Tibial nerve (tissue), 4 donors: Measurements from ENCODE around the gene PIEZO1. TPM values are rescaled to one million over a fixed set of nuclear protein-coding genes. Genes with fewer than 3 reads are reported as not detected.

ENCODE experiments used
- DNase-seq, 2 donors: peaks; one replicate each; pipeline ENCODE4 v3.0.0-alpha.2; 2019; ENCODE audit warnings: low spot score in 2 of 2
- H3K27ac ChIP-seq, 4 donors: fragments of 200-600 bp; sonication (generic) in 3 of 4; one replicate each; pipeline ENCODE4 v1.5.1; 2017 to 2019; ENCODE audit warnings: mild to moderate bottlenecking in 1 of 4
- H3K27me3 ChIP-seq, 2 donors: fragments of 200-600 bp; sonication (generic) in 1 of 2; one replicate each; pipeline versions ENCODE4 v1.5.1 to v1.6.0; 2017 to 2019
- H3K36me3 ChIP-seq, 3 donors: fragments of 200-600 bp; sonication (generic); one replicate each; pipeline ENCODE4 v1.5.1; 2018 to 2019
- H3K4me1 ChIP-seq, 4 donors: fragments of 200-600 bp; sonication (generic) in 3 of 4; one replicate each; pipeline ENCODE4 v1.5.1; 2017 to 2019
- H3K4me3 ChIP-seq, 4 donors: fragments of 200-600 bp; sonication (generic) in 3 of 4; one replicate each; pipeline ENCODE4 v1.5.1; 2017 to 2019; ENCODE audit warnings: mild to moderate bottlenecking in 1 of 4, moderate library complexity in 1 of 4
- H3K9me3 ChIP-seq, 4 donors: fragments of 200-600 bp; sonication (generic) in 3 of 4; one replicate each; pipeline ENCODE4 v1.5.1; 2017 to 2019
- EP300 ChIP-seq, 2 donors: sonication (generic); formaldehyde crosslinking; IDR thresholded peaks; one replicate each; pipeline ENCODE4 v1.6.1; 2017; ENCODE audit warnings: antibody characterized with exemption in 2 of 2, mild to moderate bottlenecking in 1 of 2
- POLR2A ChIP-seq, 2 donors: fragments of 450-650 bp; IDR thresholded peaks; one replicate each; pipeline ENCODE4 v1.6.1; 2017; ENCODE audit warnings: antibody characterized with exemption in 2 of 2, mild to moderate bottlenecking in 2 of 2, moderate library complexity in 2 of 2
- WGBS, 2 donors: methylation state at CpG; one replicate each; pipeline ENCODE4 v1.1.5; 2018; 5-methylcytosine and 5-hydroxymethylcytosine counted together
- total RNA-seq, 4 donors: library from RNA; depleted of rRNA; stranded (reverse); fragments of >200 nt; gene quantifications; one replicate each; pipeline ENCODE4 v1.1.0, GENCODE V29; 2016
- TF ChIP-seq, protein P1 (sequence below), 5 experiments: fragments of 200-600 bp in 3 of 5; fragments of 450-650 bp in 2 of 5; sonication (generic) in 3 of 5; IDR thresholded peaks; one replicate each; pipeline ENCODE4 v1.5.1; 2016 to 2019; ENCODE audit warnings: antibody characterized with exemption in 5 of 5, mild to moderate bottlenecking in 3 of 5, moderate library complexity in 2 of 5

The PIEZO1 gene
- total RNA-seq, 4 donors from 2014 or later, result 90.5 to 309 (median 165) TPM

DNA sequence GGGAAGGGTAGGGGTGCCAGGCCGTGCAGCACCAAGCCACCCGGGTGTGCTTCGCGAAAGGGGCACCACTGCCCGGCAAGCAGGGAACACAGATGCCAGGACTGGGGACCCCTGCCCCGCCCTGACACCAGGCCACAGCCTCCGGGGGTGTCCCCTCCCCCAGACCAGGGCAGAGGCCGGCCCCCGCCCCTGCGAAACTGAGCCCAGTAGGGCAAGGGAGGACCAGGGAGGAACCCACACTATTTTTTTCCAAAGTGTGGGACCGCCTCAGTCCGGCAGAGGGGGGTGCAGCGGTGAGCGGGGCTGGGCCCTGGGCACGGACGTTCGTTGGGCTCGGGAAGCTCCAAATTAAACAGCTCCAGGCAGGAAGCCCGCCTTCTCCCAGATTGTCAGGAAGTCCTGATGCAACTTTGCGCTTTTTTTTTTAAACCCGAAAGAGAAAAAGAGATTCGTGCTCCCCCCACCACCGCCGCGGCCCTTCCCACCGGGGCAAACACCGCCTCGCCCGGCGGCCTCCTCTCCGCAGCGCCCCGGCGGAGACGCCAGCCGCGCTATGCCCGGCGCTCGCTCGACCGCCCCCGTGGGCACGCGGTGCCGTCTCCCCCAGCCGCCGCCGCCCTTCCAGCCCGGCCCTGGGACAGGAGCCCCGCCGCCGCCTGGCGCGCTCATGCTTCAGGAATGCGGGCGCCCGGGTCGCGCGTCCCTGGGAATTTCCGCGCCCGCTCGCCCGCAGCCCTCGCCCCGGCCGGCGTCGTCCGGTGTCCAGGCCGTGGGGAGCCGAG, 755 bp downstream of the PIEZO1 start:
- peaks cover 0 to 54% (median 49%) of the 10 kb centered on the region in 4 donors for H3K4me1 ChIP-seq
- TF ChIP-seq POLR2A (IDR thresholded peaks at IDR 0.05) (no peak), EP300 (IDR thresholded peaks at IDR 0.05) (peak in 1 of 2 donors; percentile 46)
- TF ChIP-seq, protein P1, sequence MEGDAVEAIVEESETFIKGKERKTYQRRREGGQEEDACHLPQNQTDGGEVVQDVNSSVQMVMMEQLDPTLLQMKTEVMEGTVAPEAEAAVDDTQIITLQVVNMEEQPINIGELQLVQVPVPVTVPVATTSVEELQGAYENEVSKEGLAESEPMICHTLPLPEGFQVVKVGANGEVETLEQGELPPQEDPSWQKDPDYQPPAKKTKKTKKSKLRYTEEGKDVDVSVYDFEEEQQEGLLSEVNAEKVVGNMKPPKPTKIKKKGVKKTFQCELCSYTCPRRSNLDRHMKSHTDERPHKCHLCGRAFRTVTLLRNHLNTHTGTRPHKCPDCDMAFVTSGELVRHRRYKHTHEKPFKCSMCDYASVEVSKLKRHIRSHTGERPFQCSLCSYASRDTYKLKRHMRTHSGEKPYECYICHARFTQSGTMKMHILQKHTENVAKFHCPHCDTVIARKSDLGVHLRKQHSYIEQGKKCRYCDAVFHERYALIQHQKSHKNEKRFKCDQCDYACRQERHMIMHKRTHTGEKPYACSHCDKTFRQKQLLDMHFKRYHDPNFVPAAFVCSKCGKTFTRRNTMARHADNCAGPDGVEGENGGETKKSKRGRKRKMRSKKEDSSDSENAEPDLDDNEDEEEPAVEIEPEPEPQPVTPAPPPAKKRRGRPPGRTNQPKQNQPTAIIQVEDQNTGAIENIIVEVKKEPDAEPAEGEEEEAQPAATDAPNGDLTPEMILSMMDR (IDR thresholded peaks at IDR 0.05), result peak; percentile 49 to 69 (median 60)

DNA sequence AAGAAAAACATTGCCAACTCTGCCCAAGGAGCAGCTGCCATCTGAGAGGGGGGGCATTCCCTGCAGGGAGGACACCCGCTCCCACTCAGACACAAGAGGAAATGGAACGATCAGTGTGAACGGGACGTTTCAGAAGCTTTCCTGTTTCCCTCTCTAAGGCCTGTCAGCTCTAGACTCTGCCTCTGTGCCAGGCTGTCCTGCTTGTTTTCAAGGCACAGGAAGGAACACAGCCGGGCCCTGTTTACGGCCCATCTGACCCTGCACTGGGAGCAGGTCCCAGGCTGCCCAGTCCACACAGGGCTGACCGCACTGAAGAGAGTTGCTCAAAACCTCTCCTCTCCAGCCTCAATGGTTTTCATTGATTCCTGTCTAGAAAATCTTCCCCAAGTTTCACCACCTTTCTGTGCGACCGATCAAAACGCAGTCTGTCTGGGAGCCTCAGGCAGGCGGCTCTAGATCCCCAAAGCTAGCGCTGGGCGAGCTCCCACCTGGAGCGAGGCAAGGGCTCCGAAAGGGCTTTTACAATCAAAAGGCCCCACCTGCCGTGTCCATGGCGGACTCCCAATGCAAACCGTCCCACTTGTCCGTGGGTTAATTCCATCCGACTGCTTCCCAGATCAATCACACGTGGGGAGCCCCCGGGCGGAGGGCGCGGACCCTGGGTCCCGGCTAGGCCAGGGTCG, 1.5 kb downstream of the PIEZO1 start:
- Histone ChIP-seq H3K27me3 (no peaks in the 10 kb centered on the region), H3K4me3 (peak overlapping the region; percentile 44 to 90 (median 74)), H3K27ac (peak overlapping the region; percentile 81 to 97 (median 95)), H3K9me3 (no peaks in the 10 kb centered on the region), H3K4me1 (peaks cover 0 to 61% (median 54%) of the 10 kb centered on the region in 4 donors), H3K36me3 (no peaks in the 10 kb centered on the region)
- 22 to 32% methylated on average over 16 to 17 of the region's 27 CpGs for WGBS, 2 donors
- TF ChIP-seq EP300 (IDR thresholded peaks at IDR 0.05), result peak; percentile 49 to 82
- TF ChIP-seq POLR2A (IDR thresholded peaks at IDR 0.05), result peak in 1 of 2 donors; percentile 31
- TF ChIP-seq, protein P1 (IDR thresholded peaks at IDR 0.05), result no peak
- peak in 1 of 2 donors; percentile 53 for DNase-seq

More for the DNA sequence above, 755 bp downstream of the PIEZO1 start:
- Histone ChIP-seq H3K9me3 (no peaks in the 10 kb centered on the region), H3K4me3 (peak overlapping the region; percentile 45 to 90 (median 74)), H3K27ac (peak overlapping the region; percentile 81 to 97 (median 95)), H3K36me3 (no peaks in the 10 kb centered on the region), H3K27me3 (no peaks in the 10 kb centered on the region)
- DNase-seq, result peak; percentile 57 to 65
- WGBS, 2 donors, result 0 to 2% methylated on average over 27 to 46 of the region's 74 CpGs

DNA sequence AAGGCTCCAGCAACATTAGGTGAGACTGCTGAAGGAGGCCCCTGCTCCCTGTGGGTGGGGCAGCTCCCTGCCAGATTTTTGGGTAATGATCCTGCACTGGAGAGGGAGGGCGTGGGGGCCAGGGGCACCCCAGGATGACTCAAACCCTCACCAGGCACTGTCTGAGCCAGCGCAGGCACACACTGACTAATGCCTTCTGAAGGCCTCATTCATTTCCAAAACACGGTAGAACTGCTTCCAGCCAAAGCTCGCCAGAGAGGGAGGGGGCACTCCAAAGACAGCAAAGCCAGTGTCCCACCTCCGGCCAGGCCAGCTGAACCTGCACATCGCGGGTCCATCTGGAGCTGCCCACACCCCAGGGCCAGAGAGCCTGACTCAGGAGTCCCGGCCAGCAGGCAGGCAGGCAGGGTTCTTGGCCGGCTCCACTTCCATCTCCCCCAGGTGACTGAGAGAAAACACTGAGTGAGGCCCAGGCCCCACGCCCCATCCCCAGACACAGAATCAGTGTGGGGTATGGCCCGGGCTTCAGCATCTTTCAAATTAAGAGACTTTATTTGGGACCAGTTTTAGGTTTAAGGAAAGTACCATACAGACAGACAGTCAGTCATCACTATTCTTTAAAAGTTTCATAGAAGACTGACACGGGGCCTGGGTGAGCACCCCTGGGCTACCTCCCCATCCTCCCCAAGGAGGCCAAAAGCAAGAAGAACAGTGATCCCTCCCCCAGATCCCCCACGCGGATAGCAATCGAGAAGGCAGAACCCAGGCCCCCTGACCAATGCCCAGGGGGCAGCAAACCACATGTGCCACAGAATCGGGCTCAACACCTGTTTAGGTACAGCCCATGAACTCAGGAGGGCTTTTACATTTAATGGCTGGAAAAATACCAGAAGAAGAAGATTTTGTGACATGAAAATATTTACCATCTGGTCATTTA, 2.3 kb downstream of the PIEZO1 start:
- Histone ChIP-seq H3K9me3 (no peaks in the 10 kb centered on the region), H3K4me3 (peak overlapping the region in 1 of 4 donors; percentile 90), H3K36me3 (no peaks in the 10 kb centered on the region), H3K27ac (peak overlapping the region; percentile 81 to 97 (median 95)), H3K27me3 (no peaks in the 10 kb centered on the region), H3K4me1 (peaks cover 0 to 70% (median 55%) of the 10 kb centered on the region in 4 donors)
- 34 to 39% methylated on average over 11 to 16 of the region's 16 CpGs for WGBS, 2 donors
- TF ChIP-seq POLR2A (IDR thresholded peaks at IDR 0.05), result no peak
- TF ChIP-seq EP300 (IDR thresholded peaks at IDR 0.05), result no peak
- TF ChIP-seq, protein P1 (IDR thresholded peaks at IDR 0.05), result no peak
- no peak for DNase-seq

DNA sequence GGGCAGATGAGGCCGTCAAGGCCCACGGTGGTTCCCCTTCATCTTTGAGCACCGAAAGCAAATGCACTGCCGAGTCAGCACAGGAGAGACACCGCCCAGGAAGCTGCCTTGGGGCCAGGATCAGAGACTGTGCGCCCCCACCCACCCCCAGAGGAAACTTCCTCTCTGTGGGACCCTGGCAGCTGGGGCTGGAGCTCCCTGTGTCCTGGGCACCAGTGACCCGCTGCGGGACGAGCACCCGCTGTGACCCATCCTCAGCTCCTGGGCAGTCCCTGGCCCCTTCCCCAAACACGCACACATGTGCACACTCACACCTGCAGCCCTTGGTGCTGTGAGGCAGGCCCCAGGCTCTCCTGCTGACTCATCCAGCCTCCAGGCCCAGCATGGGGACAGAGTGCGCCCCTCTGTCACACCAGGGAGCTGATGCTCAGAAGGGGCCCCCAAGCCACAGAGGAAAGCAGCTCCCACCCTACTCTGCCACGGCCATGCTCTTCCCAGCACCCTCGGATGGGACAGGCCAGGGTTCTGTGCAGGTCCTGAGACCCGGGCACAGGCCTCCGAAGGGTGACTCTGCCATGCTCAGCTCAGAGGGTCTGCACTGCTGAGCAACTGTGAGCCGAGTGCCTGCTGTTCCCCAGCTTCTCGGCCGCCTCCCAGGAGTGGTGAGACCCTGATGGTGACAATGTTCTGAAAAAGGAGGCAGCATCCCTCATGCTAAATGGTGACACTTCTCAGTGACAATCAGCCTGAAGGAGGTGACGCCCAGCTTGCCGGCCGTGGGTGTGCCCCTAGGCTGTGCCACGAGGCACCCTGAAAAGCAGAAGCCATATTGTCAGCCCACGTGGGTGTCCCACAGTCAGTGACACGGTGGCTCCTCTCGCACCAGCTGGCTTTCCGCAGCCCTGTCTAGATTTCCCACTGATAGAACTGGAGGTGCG, 3.6 kb downstream of the PIEZO1 start:
- Histone ChIP-seq H3K27me3 (no peaks in the 10 kb centered on the region), H3K27ac (peak overlapping the region in 3 of 4 donors; percentile 94 to 97 (median 96)), H3K4me1 (peaks cover 0 to 83% (median 57%) of the 10 kb centered on the region in 4 donors), H3K4me3 (no peak overlapping the region), H3K36me3 (no peaks in the 10 kb centered on the region), H3K9me3 (no peaks in the 10 kb centered on the region)
- TF ChIP-seq EP300 (IDR thresholded peaks at IDR 0.05), result no peak
- TF ChIP-seq, protein P1 (IDR thresholded peaks at IDR 0.05), result no peak
- whole genome bisulfite sequencing, 2 donors, result 65 to 69% methylated on average over 18 to 28 of the region's 28 CpGs
- no peak for DNase-seq
